H1 (cell line): Measurements from ENCODE around the gene TMEM252. TPM values are rescaled to one million over a fixed set of nuclear protein-coding genes. Genes with fewer than 3 reads are reported as not detected.

Experiments used
- CTCF ChIA-PET: fragments of 300-600 bp; sonication (Branson Sonifier 250); formaldehyde crosslinking; loops from one replicate; lab custom pipeline; 2021; ENCODE audit not compliant: partially characterized antibody; lab: Charles Lee
- POLR2A ChIA-PET: fragments of 300-600 bp; sonication (Branson Sonifier 250); formaldehyde crosslinking; loops from one replicate; lab custom pipeline; 2021; ENCODE audit warnings: inconsistent platforms; ENCODE audit not compliant: partially characterized antibody; lab: Charles Lee
- DNase-seq, 2 experiments: peaks; one replicate each; pipeline versions ENCODE4 v3.0.0 to v3.0.0-alpha.2; 2010 to 2022; ENCODE audit warnings: low spot score in 2 of 2, low read depth in 1 of 2, mixed read lengths in 1 of 2
- FAIRE-seq: peaks from 2 replicates; lab custom pipeline; 2011; peaks lifted over from hg19 to GRCh38; lab: Jason Lieb, UNC
- H2AFZ ChIP-seq: 2 replicates; pipeline ENCODE4 v1.8.1; 2012; ENCODE audit warnings: low read length, inconsistent platforms
- H2AK5ac ChIP-seq: 2 replicates; pipeline ENCODE4 v1.6.1; 2013; ENCODE audit warnings: low read depth, low read length
- H2BK120ac ChIP-seq: replicated peaks from 2 replicates; pipeline ENCODE3; 2013; ENCODE audit warnings: low read depth, low read length, inconsistent platforms
- H2BK12ac ChIP-seq: 2 replicates; pipeline ENCODE4 v1.6.1; 2013; ENCODE audit warnings: low read depth, low read length
- H2BK15ac ChIP-seq: 2 replicates; pipeline ENCODE4 v1.6.1; 2013; ENCODE audit warnings: low read length
- H2BK20ac ChIP-seq: 2 replicates; pipeline ENCODE4 v1.6.1; 2013; ENCODE audit warnings: low read length
- H2BK5ac ChIP-seq: 2 replicates; pipeline ENCODE4 v1.6.1; 2013; ENCODE audit warnings: low read depth, low read length
- H3K14ac ChIP-seq: 2 replicates; pipeline ENCODE4 v1.6.1; 2013; ENCODE audit warnings: inconsistent platforms; ENCODE audit not compliant: insufficient read length
- H3K18ac ChIP-seq: 2 replicates; pipeline ENCODE4 v1.6.1; 2013; ENCODE audit warnings: low read length; ENCODE audit errors: extremely low read depth
- H3K23ac ChIP-seq: 2 replicates; pipeline ENCODE4 v1.6.1; 2013; ENCODE audit warnings: inconsistent platforms; ENCODE audit not compliant: insufficient read length
- H3K23me2 ChIP-seq: 2 replicates; pipeline ENCODE4 v1.6.1; 2013; ENCODE audit warnings: low read depth, low read length
- H3K27ac ChIP-seq: 2 replicates; pipeline ENCODE4 v1.6.1; 2011; ENCODE audit warnings: low read depth, low read length, inconsistent platforms
- H3K27me3 ChIP-seq, 4 experiments: replicated peaks in 1 of 4; 1 replicate in 1 of 4; 2 replicates in 3 of 4; pipeline versions ENCODE4 v1.6.1 to v1.8.1; 2011 to 2013; ENCODE audit warnings: low read length in 3 of 4, mild to moderate bottlenecking in 3 of 4, inconsistent platforms in 2 of 4, mixed read lengths in 2 of 4, moderate library complexity in 1 of 4; ENCODE audit not compliant: control insufficient read depth in 3 of 4, insufficient read depth in 3 of 4; ENCODE audit errors: extremely low read depth in 1 of 4
- H3K36me3 ChIP-seq, 4 experiments: 2 replicates each; pipeline versions ENCODE4 v1.6.1 to v1.8.1; 2011 to 2013; ENCODE audit warnings: mild to moderate bottlenecking in 4 of 4, low read length in 3 of 4, moderate library complexity in 2 of 4, control low read depth in 1 of 4, inconsistent platforms in 1 of 4; ENCODE audit not compliant: insufficient read depth in 4 of 4, control insufficient read depth in 2 of 4
- H3K4ac ChIP-seq: replicated peaks from 2 replicates; pipeline ENCODE3; 2013; ENCODE audit warnings: low read length, low read depth, mixed read lengths, inconsistent platforms; ENCODE audit not compliant: insufficient read length
- H3K4me1 ChIP-seq, 4 experiments: replicated peaks in 1 of 4; 1 replicate in 1 of 4; 2 replicates in 3 of 4; pipeline versions ENCODE4 v1.6.1 to v1.8.1; 2011 to 2013; ENCODE audit warnings: low read length in 3 of 4, inconsistent platforms in 2 of 4, mixed read lengths in 1 of 4; ENCODE audit not compliant: insufficient read depth in 4 of 4, control insufficient read depth in 3 of 4
- H3K4me2 ChIP-seq, 2 experiments: 2 replicates each; pipeline versions ENCODE4 v1.6.1 to v1.8.1; 2011 to 2013; ENCODE audit warnings: low read depth in 2 of 2, low read length in 2 of 2, control low read depth in 1 of 2, inconsistent platforms in 1 of 2, mild to moderate bottlenecking in 1 of 2; ENCODE audit not compliant: insufficient read depth in 1 of 2
- H3K4me3 ChIP-seq, 4 experiments: fragments of 200-600, 300-600 bp in 1 of 4; sonication (generic), shearing (Covaris generic), sonication (Bioruptor Twin) in 1 of 4; 2 replicates each; pipeline versions ENCODE4 v1.5.1 to v1.8.1; 2011 to 2016; ENCODE audit warnings: low read length in 4 of 4, low read depth in 3 of 4, control low read depth in 2 of 4, inconsistent platforms in 2 of 4, mild to moderate bottlenecking in 2 of 4, mixed read lengths in 1 of 4, moderate library complexity in 1 of 4; ENCODE audit not compliant: insufficient read depth in 2 of 4; ENCODE audit errors: extremely low read depth in 1 of 4
- H3K56ac ChIP-seq: replicated peaks from 2 replicates; pipeline ENCODE3; 2013; ENCODE audit warnings: low read depth, mild to moderate bottlenecking, mixed read lengths, low read length, inconsistent platforms; ENCODE audit not compliant: insufficient read length
- H3K79me1 ChIP-seq: 2 replicates; pipeline ENCODE4 v1.6.1; 2013; ENCODE audit warnings: low read depth, low read length, control low read depth
- H3K79me2 ChIP-seq, 2 experiments: 2 replicates each; pipeline versions ENCODE4 v1.6.1 to v1.8.1; 2012 to 2013; ENCODE audit warnings: low read length in 2 of 2, mild to moderate bottlenecking in 2 of 2, inconsistent platforms in 1 of 2; ENCODE audit not compliant: insufficient read depth in 2 of 2, control insufficient read depth in 1 of 2
- H3K9ac ChIP-seq, 4 experiments: replicated peaks in 1 of 4; 1 replicate in 1 of 4; 2 replicates in 3 of 4; pipeline versions ENCODE4 v1.6.1 to v1.8.1; 2011 to 2013; ENCODE audit warnings: low read depth in 3 of 4, low read length in 3 of 4, control low read depth in 2 of 4, mild to moderate bottlenecking in 2 of 4, moderate library complexity in 2 of 4, inconsistent platforms in 1 of 4; ENCODE audit errors: extremely low read depth in 1 of 4
- H3K9me3 ChIP-seq, 2 experiments: 2 replicates each; pipeline versions ENCODE4 v1.6.1 to v1.8.1; 2012 to 2013; ENCODE audit warnings: mild to moderate bottlenecking in 2 of 2, moderate library complexity in 2 of 2, control low read depth in 1 of 2, inconsistent platforms in 1 of 2, low read depth in 1 of 2, low read length in 1 of 2, mixed read lengths in 1 of 2; ENCODE audit not compliant: insufficient read depth in 2 of 2
- H4K20me1 ChIP-seq, 2 experiments: replicated peaks in 1 of 2; 2 replicates each; pipeline versions ENCODE3 to v1.8.1; 2011 to 2013; ENCODE audit warnings: inconsistent platforms in 2 of 2, low read length in 2 of 2, mild to moderate bottlenecking in 1 of 2; ENCODE audit not compliant: insufficient read depth in 2 of 2, control insufficient read depth in 1 of 2
- H4K5ac ChIP-seq: 2 replicates; pipeline ENCODE4 v1.6.1; 2013; ENCODE audit warnings: low read length, low read depth, mixed read lengths, inconsistent platforms; ENCODE audit not compliant: insufficient read length
- H4K8ac ChIP-seq: 2 replicates; pipeline ENCODE4 v1.8.0; 2013; ENCODE audit warnings: mild to moderate bottlenecking, moderate library complexity, low read length, inconsistent platforms; ENCODE audit not compliant: insufficient read depth; ENCODE audit errors: extremely low read depth
- H4K91ac ChIP-seq: replicated peaks from 2 replicates; pipeline ENCODE3; 2013; ENCODE audit warnings: low read length, mixed read lengths, inconsistent platforms; ENCODE audit not compliant: insufficient read length
- BRCA1 ChIP-seq: IDR thresholded peaks from 2 replicates; pipeline ENCODE4 v1.6.1; 2012; ENCODE audit warnings: low read depth, low read length, improper control_type of control experiment
- EGR1 ChIP-seq: IDR thresholded peaks from 2 replicates; pipeline ENCODE4 v1.6.1; 2011; ENCODE audit warnings: low read depth, low read length, borderline replicate concordance
- EP300 ChIP-seq, 2 experiments: IDR thresholded peaks; 1 replicate in 1 of 2; 2 replicates in 1 of 2; pipeline ENCODE4 v1.6.1; 2011 to 2012; ENCODE audit warnings: low read depth in 2 of 2, low read length in 2 of 2, mild to moderate bottlenecking in 2 of 2, borderline replicate concordance in 1 of 2, inconsistent platforms in 1 of 2, moderate library complexity in 1 of 2
- EZH2 ChIP-seq: fragments of 200-600 bp; sonication (generic); IDR thresholded peaks from 2 replicates; pipeline ENCODE4 v1.7.1; 2012; ENCODE audit warnings: low read depth, mild to moderate bottlenecking, moderate library complexity, low read length, inconsistent platforms; ENCODE audit not compliant: severe bottlenecking
- GTF2F1 ChIP-seq: IDR thresholded peaks from 2 replicates; pipeline ENCODE4 v1.6.1; 2012; ENCODE audit warnings: low read depth, low read length, improper control_type of control experiment, borderline replicate concordance
- HDAC2 ChIP-seq, 2 experiments: fragments of 300-600 bp in 1 of 2; sonication (generic) in 1 of 2; IDR thresholded peaks; 2 replicates each; pipeline ENCODE4 v1.6.1; 2011 to 2012; ENCODE audit warnings: low read depth in 2 of 2, low read length in 2 of 2, mild to moderate bottlenecking in 2 of 2, moderate library complexity in 2 of 2, borderline replicate concordance in 1 of 2, inconsistent platforms in 1 of 2
- NRF1 ChIP-seq: IDR thresholded peaks from 2 replicates; pipeline ENCODE4 v1.6.1; 2011; ENCODE audit warnings: mild to moderate bottlenecking, low read depth, low read length, improper control_type of control experiment
- RXRA ChIP-seq: IDR thresholded peaks from 2 replicates; pipeline ENCODE4 v1.6.1; 2011; ENCODE audit warnings: low read depth, mild to moderate bottlenecking, low read length, moderate library complexity; ENCODE audit not compliant: insufficient read depth
- SP2 ChIP-seq: IDR thresholded peaks from 2 replicates; pipeline ENCODE4 v1.6.1; 2012; ENCODE audit warnings: mild to moderate bottlenecking, low read length, inconsistent platforms
- SUZ12 ChIP-seq: fragments of 200-600 bp; sonication (generic); IDR thresholded peaks from 2 replicates; pipeline ENCODE4 v1.6.1; 2012; ENCODE audit warnings: mild to moderate bottlenecking, inconsistent platforms, low read length, moderate library complexity, mixed read lengths
- ZNF274 ChIP-seq: IDR thresholded peaks from 2 replicates; pipeline ENCODE4 v1.7.0; 2012; ENCODE audit warnings: low read length, borderline replicate concordance; ENCODE audit errors: extremely low read depth
- WGBS, 2 experiments: shearing (Covaris generic) in 1 of 2; methylation state at CpG; one replicate each; pipeline versions ENCODE4 v1.1.6 to v1.1.7; 2013 to 2015; ENCODE audit warnings: low lambda C conversion rate in 2 of 2, mixed read lengths in 2 of 2, inconsistent platforms in 1 of 2, low coverage in 1 of 2, missing lambda C conversion rate in 1 of 2; ENCODE audit not compliant: insufficient replicate concordance in 2 of 2, insufficient coverage in 1 of 2, insufficient read length in 1 of 2; ENCODE audit errors: extremely low coverage in 1 of 2, missing lambda C conversion rate in 1 of 2; 5-methylcytosine and 5-hydroxymethylcytosine counted together
- polyA plus RNA-seq, 7 experiments: library from polyadenylated mRNA; depleted of rRNA in 3 of 7; stranded (reverse) in 5 of 7; unstranded in 2 of 7; fragments of >200 nt in 5 of 7; fragments of 200-250 nt in 2 of 7; gene quantifications; 1 replicate in 5 of 7; 2 replicates in 1 of 7; 4 replicates in 1 of 7; pipeline versions ENCODE4 v1.2.1 to v1.2.3, GENCODE V29; 2011 to 2013; ENCODE audit warnings: missing spikeins in 2 of 7, mixed read lengths in 2 of 7
- total RNA-seq: library from RNA; stranded (reverse); fragmentation: NEBNext Ultra II Directional; extraction: Animal tissue kit (Norgen Biotek cat#: 25700); gene quantifications from 2 replicates; pipeline ENCODE4 v1.2.1, GENCODE V29; 2021

Gene TMEM252
- total and polyA plus RNA-seq, 2 of the 8 experiments (the other 6 are each of a cell fraction or from before 2014, with no cell fraction given), result not detected

GRCh38 chr9:68489646-68490045 lies 51.0 kb downstream of the TMEM252 start:
- Histone ChIP-seq H3K27ac (no peak overlapping the region), H2AFZ (no peak overlapping the region), H2BK12ac (no peak overlapping the region), H3K4ac (no peak overlapping the region), H3K4me1 (no peaks in the 10 kb centered on the region), H2AK5ac (no peak overlapping the region), H4K8ac (no peak overlapping the region), H3K9me3 (peaks cover 3 to 8% of the 10 kb centered on the region in 2 experiments; a peak in 2 of 4 replicates), H2BK5ac (no peak overlapping the region), H2BK120ac (no peak overlapping the region), H4K20me1 (no peaks in the 10 kb centered on the region), H3K18ac (no peak overlapping the region), H3K56ac (no peak overlapping the region), H3K23me2 (no peaks in the 10 kb centered on the region), H3K14ac (no peak overlapping the region), H3K4me3 (no peak overlapping the region), H3K27me3 (no peaks in the 10 kb centered on the region; a peak in 3 of 7 replicates), H3K79me1 (no peaks in the 10 kb centered on the region), H4K91ac (no peak overlapping the region), H3K79me2 (no peaks in the 10 kb centered on the region), H3K4me2 (no peak overlapping the region), H3K23ac (no peak overlapping the region), H2BK20ac (no peak overlapping the region), H2BK15ac (no peak overlapping the region), H3K36me3 (no peaks in the 10 kb centered on the region), H3K9ac (no peak overlapping the region), H4K5ac (no peak overlapping the region)
- WGBS, 2 experiments, result 81% methylated on average over 4 of the region's 4 CpGs; no CpG with 5 or more reads in 1 of the 2 experiments
- TF ChIP-seq NRF1 (no peak), SP2 (no peak), BRCA1 (no peak), RXRA (no peak), SUZ12 (no peak), EP300 (IDR thresholded peaks at IDR 0.05; ENCODE audit: borderline replicate concordance in 1 of 2, low read depth in 2 of 2, low read length in 2 of 2) (no peak), ZNF274 (no peak), GTF2F1 (no peak), EZH2 (no peak), EGR1 (no peak), HDAC2 (IDR thresholded peaks at IDR 0.05; ENCODE audit: borderline replicate concordance in 1 of 2, low read depth in 2 of 2, low read length in 2 of 2) (no peak)
- no peak for FAIRE-seq
- POLR2A ChIA-PET, result no interaction called here
- CTCF ChIA-PET, result interaction anchor here (1.1 to 2.1 kb wide), 2 partner anchors 17 to 72 kb away, joined by 3 to 14 read pairs; no protein-coding TSS in a partner anchor
- DNase-seq, result no peak
